Prostate gland (tissue), 2 donors: ENCODE measurements around the gene KCNE5.

Source experiments
- POLR2A ChIP-seq: fragments of 450-650 bp; IDR thresholded peaks from one replicate; pipeline ENCODE4 v1.6.1; 2016; ENCODE audit warnings: antibody characterized with exemption, mild to moderate bottlenecking
- TF ChIP-seq, protein P1 (sequence below), 4 experiments: fragments of 200-600 bp in 2 of 4; fragments of 450-650 bp in 2 of 4; sonication (generic) in 2 of 4; IDR thresholded peaks; 1 replicate in 3 of 4; 2 replicates in 1 of 4; pipeline ENCODE4 v1.5.1; 2016 to 2019; ENCODE audit warnings: antibody characterized with exemption in 4 of 4, mild to moderate bottlenecking in 2 of 4, moderate library complexity in 2 of 4

DNA sequence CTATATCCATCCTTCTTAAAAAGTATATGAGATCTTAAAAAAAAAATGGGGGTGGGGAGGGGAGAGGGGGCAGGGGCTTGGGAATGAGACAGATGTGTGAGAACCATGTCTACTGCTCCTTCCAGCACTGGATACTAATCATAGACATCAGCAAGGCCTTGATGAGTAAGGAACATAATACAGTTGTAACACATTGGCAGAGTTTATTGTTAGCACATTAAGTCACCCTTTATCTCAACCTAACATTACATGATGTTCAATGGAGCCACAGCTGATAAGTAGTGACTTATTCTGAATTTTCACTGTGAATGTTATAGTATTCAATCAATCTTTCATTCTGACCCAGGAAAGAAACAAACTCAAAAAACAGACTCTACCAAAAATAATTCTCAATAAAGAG lies 47.3 kb upstream of the KCNE5 start:
- TF ChIP-seq, protein P1, sequence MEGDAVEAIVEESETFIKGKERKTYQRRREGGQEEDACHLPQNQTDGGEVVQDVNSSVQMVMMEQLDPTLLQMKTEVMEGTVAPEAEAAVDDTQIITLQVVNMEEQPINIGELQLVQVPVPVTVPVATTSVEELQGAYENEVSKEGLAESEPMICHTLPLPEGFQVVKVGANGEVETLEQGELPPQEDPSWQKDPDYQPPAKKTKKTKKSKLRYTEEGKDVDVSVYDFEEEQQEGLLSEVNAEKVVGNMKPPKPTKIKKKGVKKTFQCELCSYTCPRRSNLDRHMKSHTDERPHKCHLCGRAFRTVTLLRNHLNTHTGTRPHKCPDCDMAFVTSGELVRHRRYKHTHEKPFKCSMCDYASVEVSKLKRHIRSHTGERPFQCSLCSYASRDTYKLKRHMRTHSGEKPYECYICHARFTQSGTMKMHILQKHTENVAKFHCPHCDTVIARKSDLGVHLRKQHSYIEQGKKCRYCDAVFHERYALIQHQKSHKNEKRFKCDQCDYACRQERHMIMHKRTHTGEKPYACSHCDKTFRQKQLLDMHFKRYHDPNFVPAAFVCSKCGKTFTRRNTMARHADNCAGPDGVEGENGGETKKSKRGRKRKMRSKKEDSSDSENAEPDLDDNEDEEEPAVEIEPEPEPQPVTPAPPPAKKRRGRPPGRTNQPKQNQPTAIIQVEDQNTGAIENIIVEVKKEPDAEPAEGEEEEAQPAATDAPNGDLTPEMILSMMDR (IDR thresholded peaks at IDR 0.05): no peak
- TF ChIP-seq POLR2A: no peak
